Upper lobe of left lung (tissue), 6 donors: Measurements from ENCODE around the gene DMD. TPM values are rescaled to one million over a fixed set of nuclear protein-coding genes. Genes with fewer than 3 reads are reported as not detected.
"Not testable (repeated sequence)": the region's sequence is repeated elsewhere in the genome, so short reads cannot be mapped to it uniquely, and the experiment has no call there.

ENCODE experiments used
- ATAC-seq, 2 donors: fragments of 200-7000 bp; cut with Tn5 transposase; one replicate each; pipeline ENCODE4 v1.9.1; 2022; ENCODE audit warnings: mild to moderate bottlenecking in 2 of 2, moderate library complexity in 2 of 2; ENCODE audit not compliant: low FRiP score in 2 of 2
- DNase-seq, 2 donors: peaks; one replicate each; pipeline ENCODE4 v3.0.0-alpha.2; 2019 to 2020
- H3K27ac ChIP-seq, 4 donors: fragments of 200-600 bp; sonication (generic); one replicate each; pipeline ENCODE4 v1.5.1; 2016 to 2019
- H3K27me3 ChIP-seq, 4 donors: fragments of 200-600 bp; sonication (generic); one replicate each; pipeline ENCODE4 v1.5.1; 2017 to 2019
- H3K36me3 ChIP-seq, 4 donors: fragments of 200-600 bp; sonication (generic); one replicate each; pipeline ENCODE4 v1.5.1; 2016 to 2019
- H3K4me1 ChIP-seq, 4 donors: fragments of 200-600 bp; sonication (generic); one replicate each; pipeline ENCODE4 v1.5.1; 2018 to 2019
- H3K4me3 ChIP-seq, 4 donors: fragments of 200-600 bp; sonication (generic); one replicate each; pipeline ENCODE4 v1.5.1; 2017 to 2019; ENCODE audit warnings: mild to moderate bottlenecking in 2 of 4, moderate library complexity in 1 of 4
- H3K9me3 ChIP-seq, 4 donors: fragments of 200-600 bp; sonication (generic); one replicate each; pipeline ENCODE4 v1.5.1; 2018 to 2019
- EP300 ChIP-seq, 4 donors: sonication (generic); formaldehyde crosslinking; IDR thresholded peaks; one replicate each; pipeline ENCODE4 v1.5.1; 2017; ENCODE audit warnings: antibody characterized with exemption in 4 of 4, control low read depth in 2 of 4
- POLR2A ChIP-seq, 4 donors: fragments of 450-650 bp; IDR thresholded peaks; one replicate each; pipeline ENCODE4 v1.5.1; 2016 to 2017; ENCODE audit warnings: antibody characterized with exemption in 4 of 4, mild to moderate bottlenecking in 2 of 4
- POLR2AphosphoS5 ChIP-seq, 2 donors: sonication (generic); formaldehyde crosslinking; IDR thresholded peaks; one replicate each; pipeline ENCODE4 v1.5.1; 2017; ENCODE audit warnings: antibody characterized with exemption in 2 of 2
- WGBS, 2 donors: methylation state at CpG; one replicate each; pipeline ENCODE4 v1.1.5; 2017 to 2018; 5-methylcytosine and 5-hydroxymethylcytosine counted together
- total RNA-seq, 6 donors: library from RNA; depleted of rRNA in 4 of 6; stranded (reverse); fragments of >200 nt in 4 of 6; gene quantifications; one replicate each; pipeline versions ENCODE4 v1.1.0 to v1.2.1, GENCODE V29; 2016 to 2021
- TF ChIP-seq, protein P1 (sequence below), 6 experiments: fragments of 450-650 bp in 4 of 6; fragments of 200-600 bp in 2 of 6; sonication (generic) in 2 of 6; IDR thresholded peaks; one replicate each; pipeline ENCODE4 v1.5.1; 2016 to 2019; ENCODE audit warnings: antibody characterized with exemption in 6 of 6
- donor health status: DM: no; HTN: no; CAD: no; lungs with moderate emphysema.
- donor health status: DM: no; HTN: yes; CAD: no; lungs with severe emphysema.

DMD gene
- total RNA-seq, 6 donors from 2014 or later: 12.5 to 37.0 (median 24.0) TPM

DNA sequence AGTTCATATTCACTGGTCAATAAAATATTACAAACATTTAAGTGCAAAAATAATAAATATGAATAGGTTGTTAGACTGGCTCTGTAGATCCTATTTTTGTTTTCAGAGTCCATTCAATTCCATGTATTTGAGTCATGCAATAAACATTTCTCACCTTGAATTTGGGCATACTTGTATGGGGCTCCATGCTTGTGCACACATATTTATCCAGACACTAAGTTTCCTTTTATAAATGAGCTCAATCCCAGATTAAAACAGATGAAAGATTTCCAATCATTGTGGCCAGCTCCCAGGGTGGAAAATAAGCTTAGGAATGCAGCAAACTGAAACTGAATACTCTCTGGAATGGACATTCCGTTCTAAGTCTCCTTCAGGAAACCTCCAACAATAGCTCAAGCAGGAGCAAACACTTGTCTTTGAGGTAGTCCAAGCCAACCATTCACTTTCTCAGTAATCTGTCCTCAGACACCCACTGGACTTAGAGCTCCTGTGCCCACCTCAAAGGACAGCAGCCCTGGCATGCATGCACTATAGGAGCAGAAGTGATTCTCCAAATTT is 16.4 kb downstream of the DMD start:
- WGBS, 2 donors: 9% methylated on average over 1 of the region's 1 CpG; no CpG with 5 or more reads in 1 of the 2 donors
- ATAC-seq: no peak
- DNase-seq: no peak
- Histone ChIP-seq H3K4me1 (no peaks in the 10 kb centered on the region), H3K27me3 (no peaks in the 10 kb centered on the region), H3K4me3 (no peak overlapping the region), H3K27ac (peak overlapping the region in 3 of 4 donors; percentile 5 to 48 (median 12)), H3K36me3 (no peaks in the 10 kb centered on the region), H3K9me3 (no peaks in the 10 kb centered on the region)
- TF ChIP-seq, protein P1, sequence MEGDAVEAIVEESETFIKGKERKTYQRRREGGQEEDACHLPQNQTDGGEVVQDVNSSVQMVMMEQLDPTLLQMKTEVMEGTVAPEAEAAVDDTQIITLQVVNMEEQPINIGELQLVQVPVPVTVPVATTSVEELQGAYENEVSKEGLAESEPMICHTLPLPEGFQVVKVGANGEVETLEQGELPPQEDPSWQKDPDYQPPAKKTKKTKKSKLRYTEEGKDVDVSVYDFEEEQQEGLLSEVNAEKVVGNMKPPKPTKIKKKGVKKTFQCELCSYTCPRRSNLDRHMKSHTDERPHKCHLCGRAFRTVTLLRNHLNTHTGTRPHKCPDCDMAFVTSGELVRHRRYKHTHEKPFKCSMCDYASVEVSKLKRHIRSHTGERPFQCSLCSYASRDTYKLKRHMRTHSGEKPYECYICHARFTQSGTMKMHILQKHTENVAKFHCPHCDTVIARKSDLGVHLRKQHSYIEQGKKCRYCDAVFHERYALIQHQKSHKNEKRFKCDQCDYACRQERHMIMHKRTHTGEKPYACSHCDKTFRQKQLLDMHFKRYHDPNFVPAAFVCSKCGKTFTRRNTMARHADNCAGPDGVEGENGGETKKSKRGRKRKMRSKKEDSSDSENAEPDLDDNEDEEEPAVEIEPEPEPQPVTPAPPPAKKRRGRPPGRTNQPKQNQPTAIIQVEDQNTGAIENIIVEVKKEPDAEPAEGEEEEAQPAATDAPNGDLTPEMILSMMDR (IDR thresholded peaks at IDR 0.05): no peak
- TF ChIP-seq POLR2AphosphoS5 (IDR thresholded peaks at IDR 0.05): no peak
- no peak for TF ChIP-seq POLR2A (IDR thresholded peaks at IDR 0.05)
- no peak for TF ChIP-seq EP300 (IDR thresholded peaks at IDR 0.05)

DNA sequence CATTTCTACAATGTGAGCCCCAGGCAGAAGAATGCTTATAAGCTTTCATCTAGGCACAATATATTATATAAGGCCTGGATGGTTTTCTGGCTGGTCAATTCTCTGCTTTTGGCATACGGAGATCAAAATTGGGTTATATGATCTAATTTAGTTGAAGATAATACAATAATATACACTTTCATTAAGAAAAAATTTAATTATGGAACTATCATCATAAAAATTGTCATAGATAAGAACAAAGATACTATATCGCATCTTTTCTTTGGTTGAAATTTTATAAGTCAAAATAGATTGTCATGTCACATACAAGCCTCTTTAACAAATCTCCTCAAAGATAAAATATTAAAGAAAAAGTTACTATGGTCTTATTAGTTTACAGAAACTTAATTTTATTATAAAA is 17.1 kb downstream of the DMD start:
- DNase-seq: no peak
- Histone ChIP-seq H3K36me3 (no peaks in the 10 kb centered on the region), H3K27me3 (no peaks in the 10 kb centered on the region), H3K27ac (no peak overlapping the region), H3K4me1 (no peaks in the 10 kb centered on the region), H3K4me3 (no peak overlapping the region), H3K9me3 (no peaks in the 10 kb centered on the region)
- no peak for TF ChIP-seq POLR2AphosphoS5 (IDR thresholded peaks at IDR 0.05)
- no peak for TF ChIP-seq EP300 (IDR thresholded peaks at IDR 0.05)
- WGBS, 2 donors: 84 to 98% methylated on average over 2 of the region's 2 CpGs
- ATAC-seq: no peak

DNA sequence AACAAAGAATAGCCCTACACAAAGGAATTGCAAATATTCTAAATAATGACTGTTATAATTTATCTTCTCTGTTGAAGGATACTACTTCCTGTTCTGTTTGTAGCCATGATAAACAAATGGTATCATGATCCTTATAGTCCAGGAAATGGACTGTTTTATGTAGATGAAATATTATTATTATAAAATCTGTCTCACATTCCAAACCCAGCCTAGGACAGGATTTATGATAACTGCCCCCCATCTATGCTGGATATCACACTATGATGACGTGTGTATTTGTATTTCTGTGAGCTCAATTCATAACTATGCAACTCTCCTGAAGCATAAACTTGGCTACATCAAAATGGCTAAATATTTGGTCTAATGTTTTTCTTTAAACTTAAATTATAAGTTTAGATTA is 21.3 kb downstream of the DMD start:
- Histone ChIP-seq H3K4me3 (no peak overlapping the region), H3K4me1 (no peaks in the 10 kb centered on the region), H3K9me3 (no peaks in the 10 kb centered on the region), H3K27ac (no peak overlapping the region), H3K36me3 (no peaks in the 10 kb centered on the region), H3K27me3 (no peaks in the 10 kb centered on the region)
- DNase-seq (no peak), ATAC-seq (no peak)
- TF ChIP-seq, protein P1 (IDR thresholded peaks at IDR 0.05): no peak
- no peak for TF ChIP-seq EP300 (IDR thresholded peaks at IDR 0.05)
- TF ChIP-seq POLR2AphosphoS5 (IDR thresholded peaks at IDR 0.05): no peak
- no peak for TF ChIP-seq POLR2A (IDR thresholded peaks at IDR 0.05)
- WGBS, 2 donors: 27 to 47% methylated on average over 1 of the region's 1 CpG

DNA sequence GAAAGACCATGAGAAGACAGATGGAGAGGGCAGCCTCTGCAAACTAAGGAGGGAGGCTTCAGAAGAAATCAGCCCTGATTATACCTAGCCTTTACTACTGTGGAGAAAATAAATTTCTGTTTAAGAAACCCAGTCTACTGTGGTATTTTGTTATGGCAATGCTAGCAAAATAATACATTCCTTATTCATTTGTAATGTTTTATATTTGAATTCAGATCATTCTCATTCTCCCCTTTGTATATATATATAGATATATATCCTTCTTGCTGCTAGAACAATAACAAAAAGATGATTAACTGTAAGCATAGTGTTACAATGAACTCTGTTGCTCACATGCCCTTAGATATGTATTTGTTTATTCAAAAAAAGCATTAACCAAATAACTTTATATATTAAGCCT is 22.5 kb downstream of the DMD start:
- Histone ChIP-seq H3K27me3 (no peaks in the 10 kb centered on the region), H3K4me1 (no peaks in the 10 kb centered on the region), H3K4me3 (no peak overlapping the region), H3K27ac (no peak overlapping the region), H3K9me3 (no peaks in the 10 kb centered on the region), H3K36me3 (no peaks in the 10 kb centered on the region)
- no peak for ATAC-seq
- no peak for DNase-seq
- no peak for TF ChIP-seq POLR2A (IDR thresholded peaks at IDR 0.05)
- no peak for TF ChIP-seq EP300 (IDR thresholded peaks at IDR 0.05)
- no peak for TF ChIP-seq POLR2AphosphoS5 (IDR thresholded peaks at IDR 0.05)
- TF ChIP-seq, protein P1 (IDR thresholded peaks at IDR 0.05): no peak

DNA sequence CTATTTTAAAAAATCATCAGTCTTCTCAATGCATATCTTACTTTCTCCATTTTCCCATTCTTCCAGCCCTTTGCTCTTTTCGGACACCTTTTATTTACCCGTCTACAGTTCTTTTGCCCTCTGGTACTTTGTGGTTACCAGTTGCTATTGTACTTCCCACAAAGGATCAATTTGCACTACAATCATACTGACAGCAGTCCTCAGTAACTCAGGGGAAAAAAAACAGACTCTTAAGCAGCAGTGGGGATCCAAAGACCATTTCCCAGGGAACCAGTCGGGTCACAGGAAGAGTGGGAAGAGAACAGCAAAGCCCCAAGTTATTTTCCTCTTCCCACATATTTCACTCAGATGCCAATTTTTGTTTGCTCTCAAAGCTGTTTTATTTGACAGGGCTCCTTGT is 23.1 kb downstream of the DMD start:
- H3K36me3 ChIP-seq: no peaks in the 10 kb centered on the region
- no peak overlapping the region for H3K4me3 ChIP-seq
- ATAC-seq (no peak), DNase-seq (no peak)
- H3K27ac ChIP-seq: no peak overlapping the region
- H3K9me3 ChIP-seq: no peaks in the 10 kb centered on the region
- no peaks in the 10 kb centered on the region for H3K27me3 ChIP-seq
- TF ChIP-seq, protein P1 (IDR thresholded peaks at IDR 0.05): no peak
- no peaks in the 10 kb centered on the region for H3K4me1 ChIP-seq
- 28 to 41% methylated on average over 3 of the region's 3 CpGs for WGBS, 2 donors

DNA sequence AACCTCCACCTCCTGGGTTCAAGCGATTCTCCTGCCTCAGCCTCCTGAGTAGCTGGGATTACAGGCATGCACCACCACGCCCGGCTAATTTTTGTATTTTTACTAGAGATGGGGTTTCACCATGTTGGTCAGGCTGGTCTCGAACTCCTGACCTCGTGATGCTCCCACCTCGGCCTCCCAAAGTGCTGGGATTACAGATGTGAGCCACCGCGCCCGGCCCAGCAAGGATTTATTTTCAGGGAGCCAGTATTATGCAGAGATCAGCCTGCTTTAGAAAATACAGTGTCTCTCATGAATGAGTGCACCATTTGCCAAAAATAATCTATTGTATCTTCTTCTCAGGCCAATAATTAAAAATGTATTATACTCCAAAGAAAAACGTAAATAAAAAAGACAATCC is 26.5 kb downstream of the DMD start:
- not testable (repeated sequence) for DNase-seq, H3K36me3 ChIP-seq, H3K9me3 ChIP-seq, ATAC-seq, H3K27ac ChIP-seq, H3K4me1 ChIP-seq, H3K4me3 ChIP-seq, H3K27me3 ChIP-seq
- WGBS, 2 donors: 87 to 94% methylated on average over 5 to 10 of the region's 10 CpGs
